HG03469 (cell line): ENCODE data around the gene IGF2BP1.
"Not testable (repeated sequence)": the region's sequence is repeated elsewhere in the genome, so short reads cannot be mapped to it uniquely, and the experiment has no call there.

Experiments used
- ATAC-seq: cut with Tn5 transposase; IDR thresholded peaks from one replicate; pipeline ENCODE4 v1.9.1; 2021; ENCODE audit warnings: mild to moderate bottlenecking, moderate library complexity, moderate number of reproducible peaks; ENCODE audit not compliant: unreplicated experiment

The IGF2BP1 gene

GRCh38 chr17:49051269-49051668 is 54.1 kb downstream of the IGF2BP1 start:
- ATAC-seq, result no peak

DNA sequence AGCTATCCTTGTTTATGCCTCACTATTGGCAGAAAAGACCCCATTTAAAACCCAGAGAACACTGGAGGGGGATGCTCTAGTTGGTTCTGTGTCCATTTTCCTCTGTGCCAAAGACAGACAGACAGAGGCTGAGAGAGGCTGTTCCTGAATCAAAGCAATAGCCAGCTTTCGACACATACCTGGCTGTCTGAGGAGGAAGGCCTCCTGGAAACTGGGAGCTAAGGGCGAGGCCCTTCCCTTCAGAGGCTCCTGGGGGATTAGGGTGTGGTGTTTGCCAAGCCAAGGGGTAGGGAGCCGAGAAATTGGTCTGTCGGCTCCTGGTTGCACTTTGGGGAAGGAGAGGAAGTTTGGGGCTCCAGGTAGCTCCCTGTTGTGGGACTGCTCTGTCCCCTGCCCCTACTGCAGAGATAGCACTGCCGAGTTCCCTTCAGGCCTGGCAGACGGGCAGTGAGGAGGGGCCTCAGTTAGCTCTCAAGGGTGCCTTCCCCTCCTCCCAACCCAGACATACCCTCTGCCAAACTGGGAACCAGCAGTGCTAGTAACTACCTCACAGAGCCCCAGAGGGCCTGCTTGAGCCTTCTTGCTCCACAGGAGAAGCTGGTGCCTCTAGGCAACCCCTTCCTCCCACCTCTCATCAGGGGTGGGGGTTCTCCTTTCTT is 56.1 kb downstream of the IGF2BP1 start:
- ATAC-seq, result no peak

DNA sequence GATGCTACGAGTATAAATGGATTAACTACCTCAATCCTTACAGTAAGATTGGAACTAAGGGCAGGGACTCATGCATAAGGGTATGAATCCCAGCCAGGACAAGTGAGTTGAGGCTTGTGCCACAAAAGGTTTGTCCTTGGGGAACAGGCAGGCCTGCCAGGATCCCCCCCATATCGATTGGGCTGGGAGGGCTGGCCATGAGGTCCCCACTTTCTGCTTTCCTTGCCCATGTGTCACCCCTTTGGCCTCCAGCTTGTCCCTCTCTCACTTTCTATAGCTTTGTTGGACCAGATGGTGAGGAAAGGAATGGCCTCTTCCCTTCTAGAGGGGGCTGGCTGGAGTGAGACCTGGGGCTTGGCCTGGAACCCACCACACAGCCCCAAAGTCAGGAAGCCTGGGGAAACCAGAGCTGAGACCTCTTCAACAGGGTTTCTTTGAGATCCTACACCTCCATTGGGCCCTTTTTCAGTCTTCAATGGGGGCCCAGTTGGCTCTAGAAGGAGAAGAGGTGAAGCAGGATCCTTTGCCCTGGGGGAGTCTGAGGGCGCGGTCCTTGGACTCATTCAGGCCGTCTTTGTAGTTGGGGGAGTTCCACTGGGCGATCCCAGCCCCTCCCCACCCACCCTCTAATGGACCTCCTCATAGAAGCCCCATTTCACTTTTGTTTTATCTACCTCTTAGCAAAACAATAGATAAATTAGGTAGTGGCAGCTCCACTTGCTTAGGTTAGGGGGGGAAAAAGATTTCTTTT is 57.3 kb downstream of the IGF2BP1 start:
- ATAC-seq, result no peak

DNA sequence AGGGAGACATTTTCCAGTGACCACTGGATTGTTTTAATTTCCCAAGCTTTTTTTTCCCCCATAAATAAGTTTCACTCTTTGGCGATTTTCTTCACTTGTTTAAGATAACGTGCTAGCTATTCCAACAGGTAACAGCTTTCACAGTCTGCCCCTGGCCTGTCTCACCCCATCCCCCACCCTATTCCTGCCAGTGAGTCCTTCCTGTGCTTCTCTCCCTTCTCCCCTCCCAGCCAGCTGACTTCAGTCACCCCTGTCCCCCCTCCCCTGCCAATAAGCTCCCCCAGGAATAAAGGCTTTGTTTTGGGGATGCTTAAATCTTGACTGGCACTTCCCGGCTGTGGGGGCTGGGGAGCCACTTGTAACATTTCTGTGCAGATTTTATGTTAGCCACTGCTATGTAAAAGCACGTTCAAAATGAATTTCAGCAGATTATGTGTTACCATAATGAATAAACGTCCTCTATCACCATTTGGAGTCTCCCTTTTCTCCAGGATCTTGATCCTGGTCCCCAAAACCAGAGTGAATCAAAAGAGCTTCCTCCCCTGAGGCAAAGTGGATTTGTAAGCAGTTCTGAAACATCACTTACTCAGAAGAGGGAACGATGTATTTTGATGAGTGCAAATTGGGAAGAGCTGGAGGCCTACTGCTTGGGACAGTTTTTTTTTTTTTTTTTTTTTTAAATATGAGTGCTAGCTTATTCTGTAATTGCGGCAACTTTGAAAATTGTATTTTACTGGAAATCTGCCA is 58.2 kb downstream of the IGF2BP1 start:
- no peak for ATAC-seq

GRCh38 chr17:49061524-49061943 is 64.3 kb downstream of the IGF2BP1 start:
- ATAC-seq, result no peak

DNA sequence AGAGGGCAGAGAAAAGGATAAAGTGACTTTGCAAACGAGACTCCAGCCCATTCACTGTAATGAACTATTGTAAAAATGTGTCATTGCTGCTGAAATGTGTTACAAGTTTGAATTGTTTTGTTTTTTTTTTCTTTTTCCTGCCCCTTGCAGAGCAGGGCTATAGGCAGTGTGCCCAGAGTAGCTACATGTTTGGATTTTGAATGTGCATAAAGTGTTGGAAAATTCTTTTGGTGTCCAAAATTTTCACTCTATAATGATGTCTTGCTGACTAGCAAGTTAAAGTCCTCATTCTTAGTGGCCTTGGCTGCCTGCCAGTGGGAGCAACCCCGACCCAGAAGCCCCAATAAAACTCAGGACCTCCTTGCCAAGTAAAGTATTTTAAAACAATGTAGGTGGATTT is 66.5 kb downstream of the IGF2BP1 start:
- ATAC-seq, result no peak

DNA sequence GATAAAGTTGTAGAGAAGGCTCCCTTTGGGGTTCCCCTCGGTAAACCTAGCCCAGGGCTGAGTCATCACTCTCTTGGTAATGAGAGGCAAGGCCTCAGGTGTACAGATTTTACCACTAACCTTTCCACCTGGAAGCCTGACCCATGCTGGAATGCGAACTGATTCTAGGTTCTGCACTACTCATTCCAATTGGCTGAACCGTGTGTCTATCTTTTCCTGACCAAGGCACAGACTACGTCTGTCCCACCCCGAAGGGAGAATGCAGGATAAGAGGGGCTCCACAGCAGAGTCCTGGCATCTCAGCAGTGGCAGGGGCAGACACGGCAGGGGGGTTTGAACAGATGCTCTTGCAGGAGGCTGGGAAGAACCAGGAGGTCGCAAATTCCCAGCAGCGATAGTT is 70.0 kb downstream of the IGF2BP1 start:
- ATAC-seq, result no peak

GRCh38 chr17:49069585-49070273 is 72.5 kb downstream of the IGF2BP1 start:
- no peak for ATAC-seq

- no peak for ATAC-seq
Observed at GRCh38 chr17:49071106-49071505, 73.9 kb downstream of the IGF2BP1 start.

- no peak for ATAC-seq
Observed at GRCh38 chr17:49074851-49075540, 77.8 kb downstream of the IGF2BP1 start.

DNA sequence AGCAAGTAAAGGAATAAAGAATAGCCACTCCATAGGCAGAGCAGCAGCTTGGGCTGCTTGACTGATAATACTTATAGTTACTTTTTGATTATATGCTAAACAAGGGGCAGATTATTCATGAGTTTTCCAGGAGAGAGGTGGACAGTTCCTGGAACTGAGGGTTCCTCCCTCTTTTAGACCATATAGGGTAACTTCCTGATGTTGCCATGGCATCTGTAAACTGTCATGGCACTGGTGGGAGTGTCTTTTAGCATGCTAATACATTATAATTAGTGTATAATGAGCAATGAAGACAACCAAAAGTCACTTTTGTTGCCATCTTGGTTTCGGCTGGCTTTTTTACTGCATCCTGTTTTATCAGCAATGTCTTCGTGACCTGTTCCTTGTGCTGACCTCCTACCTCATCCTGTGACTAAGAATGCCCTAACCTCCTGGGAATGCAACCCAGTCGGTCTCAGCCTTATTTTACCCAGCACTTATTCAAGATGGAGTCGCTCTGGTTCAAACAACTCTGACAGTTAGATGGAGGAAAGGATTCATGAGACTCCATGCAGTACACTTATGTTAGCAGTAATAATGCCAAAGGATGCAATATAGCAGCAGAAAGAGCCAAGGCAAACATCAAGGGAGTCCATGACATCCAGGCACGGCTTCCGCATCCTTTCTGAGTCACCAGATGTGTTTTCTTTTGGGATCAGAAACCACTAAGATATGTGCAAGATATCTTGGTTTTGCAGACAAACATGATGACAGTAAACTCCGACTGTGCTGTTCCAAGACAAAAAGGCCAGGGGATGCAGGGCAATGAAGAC is 79.6 kb downstream of the IGF2BP1 start:
- ATAC-seq, result no peak

DNA sequence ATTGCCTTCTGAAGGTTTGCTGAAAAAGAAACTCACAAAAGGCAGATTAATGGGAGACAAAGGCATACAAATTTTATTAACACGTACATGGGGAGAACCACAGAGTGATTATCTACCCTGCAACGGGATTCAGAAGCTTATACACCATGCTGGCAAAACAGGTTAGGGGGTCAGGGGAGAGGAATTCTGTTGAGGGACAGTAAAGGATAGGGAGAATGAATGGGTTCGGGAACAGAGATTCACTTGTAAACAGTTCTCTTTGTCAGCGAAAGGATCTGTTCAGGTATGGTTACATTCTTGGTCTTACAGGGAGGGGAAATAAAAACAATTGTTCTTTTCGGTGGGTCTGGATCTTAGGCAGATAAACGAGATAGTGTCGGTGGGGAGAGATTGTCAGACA is 81.1 kb downstream of the IGF2BP1 start:
- no peak for ATAC-seq

DNA sequence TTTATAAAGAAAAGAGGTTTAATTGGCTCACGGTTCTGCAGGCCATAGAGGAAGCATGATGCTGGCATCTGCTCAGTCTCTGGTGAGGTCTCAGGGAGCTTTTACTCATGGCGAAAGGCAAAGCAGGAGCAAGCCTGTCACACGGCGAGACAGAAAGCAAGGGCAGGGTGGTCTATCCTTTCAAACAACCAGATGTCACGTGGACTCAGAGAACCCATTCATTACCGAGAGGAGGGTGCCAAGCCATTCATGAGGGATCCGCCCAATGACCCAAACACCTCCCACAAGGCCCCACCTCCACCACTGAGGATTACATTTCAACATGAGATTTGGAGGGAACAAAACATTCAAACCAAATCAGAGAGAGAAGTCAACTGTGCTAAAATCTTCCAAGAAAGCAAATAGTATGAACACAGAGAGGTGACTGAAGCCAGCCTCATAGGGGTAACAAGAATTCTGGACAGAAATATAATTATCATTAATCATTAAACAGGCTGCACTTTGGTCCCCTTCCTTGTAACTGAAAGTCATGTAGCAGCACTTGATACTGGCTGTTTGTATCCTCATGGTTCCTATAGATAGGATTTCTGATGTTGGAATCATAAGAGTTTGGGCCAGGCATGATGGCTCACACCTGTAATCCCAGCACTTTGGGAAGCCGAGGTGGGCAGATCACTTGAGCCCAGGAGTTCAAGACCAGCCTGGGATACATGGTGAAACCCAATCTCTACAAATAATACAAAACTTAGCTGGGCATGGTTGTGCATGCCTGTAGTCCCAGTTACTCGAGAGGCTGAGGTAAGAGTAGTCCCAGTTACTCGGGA is 82.9 kb downstream of the IGF2BP1 start:
- no peak for ATAC-seq

- no peak for ATAC-seq
Observed at GRCh38 chr17:49082231-49082630, 85.0 kb downstream of the IGF2BP1 start.

DNA sequence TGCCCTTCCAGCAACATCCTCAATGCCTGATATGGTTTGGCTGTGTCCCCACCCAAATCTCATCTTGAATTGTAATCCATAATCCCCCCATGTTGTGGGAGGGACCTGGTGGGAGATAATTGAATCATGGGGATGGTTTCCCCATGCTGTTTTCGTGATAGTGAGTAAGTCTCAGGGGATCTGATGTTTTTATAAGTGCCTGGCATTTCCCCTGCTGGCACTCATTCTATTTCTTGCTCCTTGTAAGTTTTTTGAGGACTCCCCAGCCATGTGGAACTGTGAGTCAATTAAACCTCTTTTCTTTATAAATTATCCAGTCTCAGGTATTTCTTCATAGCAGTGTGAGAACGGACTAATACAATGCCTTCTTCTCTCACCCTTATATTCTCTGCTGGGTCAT is 87.9 kb downstream of the IGF2BP1 start:
- not testable (repeated sequence) for ATAC-seq

GRCh38 chr17:49085565-49086315 is 88.6 kb downstream of the IGF2BP1 start:
- ATAC-seq, result no peak

DNA sequence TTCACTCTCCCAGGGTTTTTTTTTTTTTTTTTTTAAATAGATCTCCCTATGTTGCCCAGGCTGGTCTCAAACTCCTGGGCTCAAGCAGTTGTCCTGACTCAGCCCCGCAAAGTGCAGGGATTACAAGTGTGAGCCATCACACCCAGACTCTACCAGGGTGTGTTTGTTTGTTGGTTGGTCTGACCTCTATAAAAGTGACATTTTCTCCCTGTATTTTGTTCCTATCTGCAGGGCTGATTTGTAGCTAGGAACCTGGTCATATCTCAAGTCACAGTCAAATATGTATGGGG is 89.1 kb downstream of the IGF2BP1 start:
- no peak for ATAC-seq

- no peak for ATAC-seq
Observed at GRCh38 chr17:49086649-49087048, 89.5 kb downstream of the IGF2BP1 start.
